ENCODE measurements around the gene EHMT1. TPM values are rescaled to one million over a fixed set of nuclear protein-coding genes. Genes with fewer than 3 reads are reported as not detected.

EHMT1 gene
- total RNA-seq, 2 experiments from 2014 or later, result 145 to 295 TPM

- intact Hi-C loops (cut with micrococcal nuclease; ENCODE audit: unreplicated experiment), result no loop called here
- ChIA-PET CTCF (ENCODE audit: unreplicated experiment) (no interaction called here), POLR2A (no interaction called here)
- no peak for DNase-seq (ENCODE audit: low spot score)
- H3K9me3 ChIP-seq (ENCODE audit: low read length), result no peaks in the 10 kb centered on the region
- H3K27ac ChIP-seq (ENCODE audit: low read depth, low read length, poor library complexity, severe bottlenecking), result no peak overlapping the region
- H3K9me2 ChIP-seq (ENCODE audit: insufficient read depth, low read length), result no peaks in the 10 kb centered on the region
- BruUV-seq (replicated peaks), result no TSS peak
- H3K36me3 ChIP-seq (ENCODE audit: insufficient read depth, low read length), result peaks cover 90% of the 10 kb centered on the region
- H3K4me2 ChIP-seq (ENCODE audit: low read length), result no peak overlapping the region
- no peaks in the 10 kb centered on the region for H4K20me1 ChIP-seq (ENCODE audit: insufficient read depth, low read length)
- H3K79me2 ChIP-seq (ENCODE audit: insufficient read depth, low read depth, low read length), result no peaks in the 10 kb centered on the region
- H3K4me1 ChIP-seq (ENCODE audit: insufficient read depth, low read length, poor library complexity, severe bottlenecking), result no peaks in the 10 kb centered on the region
- TF ChIP-seq, protein P1, sequence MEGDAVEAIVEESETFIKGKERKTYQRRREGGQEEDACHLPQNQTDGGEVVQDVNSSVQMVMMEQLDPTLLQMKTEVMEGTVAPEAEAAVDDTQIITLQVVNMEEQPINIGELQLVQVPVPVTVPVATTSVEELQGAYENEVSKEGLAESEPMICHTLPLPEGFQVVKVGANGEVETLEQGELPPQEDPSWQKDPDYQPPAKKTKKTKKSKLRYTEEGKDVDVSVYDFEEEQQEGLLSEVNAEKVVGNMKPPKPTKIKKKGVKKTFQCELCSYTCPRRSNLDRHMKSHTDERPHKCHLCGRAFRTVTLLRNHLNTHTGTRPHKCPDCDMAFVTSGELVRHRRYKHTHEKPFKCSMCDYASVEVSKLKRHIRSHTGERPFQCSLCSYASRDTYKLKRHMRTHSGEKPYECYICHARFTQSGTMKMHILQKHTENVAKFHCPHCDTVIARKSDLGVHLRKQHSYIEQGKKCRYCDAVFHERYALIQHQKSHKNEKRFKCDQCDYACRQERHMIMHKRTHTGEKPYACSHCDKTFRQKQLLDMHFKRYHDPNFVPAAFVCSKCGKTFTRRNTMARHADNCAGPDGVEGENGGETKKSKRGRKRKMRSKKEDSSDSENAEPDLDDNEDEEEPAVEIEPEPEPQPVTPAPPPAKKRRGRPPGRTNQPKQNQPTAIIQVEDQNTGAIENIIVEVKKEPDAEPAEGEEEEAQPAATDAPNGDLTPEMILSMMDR (conservative IDR thresholded peaks at IDR 0.05; ENCODE audit: low read length), result no peak
- TF ChIP-seq EZH2phosphoT487 (IDR thresholded peaks at IDR 0.05; ENCODE audit: borderline replicate concordance, low read depth, low read length), result no peak
- no peak overlapping the region for H3K4me3 ChIP-seq (ENCODE audit: low read depth, low read length, poor library complexity, severe bottlenecking)
- H2AFZ ChIP-seq (ENCODE audit: low read length), result no peak overlapping the region
Observed at GRCh38 chr9:137784641-137785513, 166.1 kb downstream of the EHMT1 start.

DNA sequence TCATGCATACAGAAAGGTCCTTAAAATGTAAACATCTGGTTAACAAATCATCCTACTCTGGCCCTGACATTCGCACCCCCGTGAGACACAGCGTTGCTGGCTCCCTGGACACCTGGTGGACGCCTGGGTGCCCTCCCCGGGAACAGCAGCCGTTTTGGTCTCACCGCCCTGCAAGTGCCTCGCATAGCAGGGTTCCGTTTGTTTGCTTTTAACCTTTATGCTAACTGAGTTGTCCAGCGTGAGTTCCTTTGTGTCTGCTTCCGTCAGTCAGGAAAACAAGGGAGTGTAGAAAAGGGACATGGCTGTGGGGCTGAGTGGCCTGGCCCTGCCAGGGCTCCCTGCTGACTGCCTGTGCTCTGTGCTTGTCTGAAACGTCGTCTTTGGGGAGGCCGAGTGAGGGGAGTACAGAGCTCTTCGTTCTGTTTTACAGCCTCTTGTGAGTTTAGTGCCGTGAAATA, 166.9 kb downstream of the EHMT1 start:
- Histone ChIP-seq H2AFZ (ENCODE audit: low read length) (no peak overlapping the region), H3K36me3 (ENCODE audit: insufficient read depth, low read length) (peaks cover 97% of the 10 kb centered on the region), H3K9me3 (ENCODE audit: low read length) (no peaks in the 10 kb centered on the region), H3K9me2 (ENCODE audit: insufficient read depth, low read length) (no peaks in the 10 kb centered on the region), H3K79me2 (ENCODE audit: insufficient read depth, low read depth, low read length) (no peaks in the 10 kb centered on the region), H3K27ac (ENCODE audit: low read depth, low read length, poor library complexity, severe bottlenecking) (no peak overlapping the region), H4K20me1 (ENCODE audit: insufficient read depth, low read length) (no peaks in the 10 kb centered on the region), H3K4me3 (ENCODE audit: low read depth, low read length, poor library complexity, severe bottlenecking) (no peak overlapping the region), H3K4me2 (ENCODE audit: low read length) (no peak overlapping the region), H3K4me1 (ENCODE audit: insufficient read depth, low read length, poor library complexity, severe bottlenecking) (no peaks in the 10 kb centered on the region)
- POLR2A ChIA-PET, result no interaction called here
- no peak for DNase-seq (ENCODE audit: low spot score)
- TF ChIP-seq, protein P1 (conservative IDR thresholded peaks at IDR 0.05; ENCODE audit: low read length), result no peak
- no peak for TF ChIP-seq EZH2phosphoT487 (IDR thresholded peaks at IDR 0.05; ENCODE audit: borderline replicate concordance, low read depth, low read length)
- intact Hi-C loops (cut with micrococcal nuclease; ENCODE audit: unreplicated experiment), result no loop called here
- BruUV-seq (replicated peaks), result no TSS peak
- CTCF ChIA-PET (ENCODE audit: unreplicated experiment), result no interaction called here

GRCh38 chr9:137786511-137786920, 167.7 kb downstream of the EHMT1 start:
- Histone ChIP-seq H3K36me3 (ENCODE audit: insufficient read depth, low read length) (peaks cover 100% of the 10 kb centered on the region), H3K9me2 (ENCODE audit: insufficient read depth, low read length) (no peaks in the 10 kb centered on the region), H2AFZ (ENCODE audit: low read length) (no peak overlapping the region), H3K4me1 (ENCODE audit: insufficient read depth, low read length, poor library complexity, severe bottlenecking) (no peaks in the 10 kb centered on the region), H4K20me1 (ENCODE audit: insufficient read depth, low read length) (no peaks in the 10 kb centered on the region), H3K9me3 (ENCODE audit: low read length) (no peaks in the 10 kb centered on the region), H3K4me2 (ENCODE audit: low read length) (no peak overlapping the region), H3K79me2 (ENCODE audit: insufficient read depth, low read depth, low read length) (no peaks in the 10 kb centered on the region), H3K4me3 (ENCODE audit: low read depth, low read length, poor library complexity, severe bottlenecking) (no peak overlapping the region), H3K27ac (ENCODE audit: low read depth, low read length, poor library complexity, severe bottlenecking) (no peak overlapping the region)
- CTCF ChIA-PET (ENCODE audit: unreplicated experiment), result no interaction called here
- TF ChIP-seq, protein P1 (conservative IDR thresholded peaks at IDR 0.05; ENCODE audit: low read length), result no peak
- TF ChIP-seq EZH2phosphoT487 (IDR thresholded peaks at IDR 0.05; ENCODE audit: borderline replicate concordance, low read depth, low read length), result no peak
- no TSS peak for BruUV-seq (replicated peaks)
- POLR2A ChIA-PET, result no interaction called here
- DNase-seq (ENCODE audit: low spot score), result no peak
- intact Hi-C loops (cut with micrococcal nuclease; ENCODE audit: unreplicated experiment), result no loop called here
